CD1c-positive myeloid dendritic cell (primary cell): ENCODE results near the gene FRAS1.
"Not testable (repeated sequence)": the region's sequence is repeated elsewhere in the genome, so short reads cannot be mapped to it uniquely, and the experiment has no call there.

Experiments
- DNase-seq: peaks from one replicate; pipeline ENCODE4 v3.0.0-alpha.2; 2016; ENCODE audit errors: extremely low spot score

Gene FRAS1

GRCh38 chr4:78057135-78057599 is at the start of gene FRAS1:
Gene FRAS1 (plus strand): TSS chr4:78057323. CDS start chr4:78058010, 687 bp downstream.
- DNase-seq: peak; percentile 2

- DNase-seq: not testable (repeated sequence)
Measured at GRCh38 chr4:78011003-78011402, 46.1 kb upstream of the FRAS1 start.

- DNase-seq: no peak
Measured at GRCh38 chr4:78014889-78015886, 41.9 kb upstream of the FRAS1 start.

GRCh38 chr4:78018271-78019049 is 38.7 kb upstream of the FRAS1 start:
- DNase-seq: no peak

GRCh38 chr4:78019414-78019813 is 37.7 kb upstream of the FRAS1 start:
- no peak for DNase-seq

GRCh38 chr4:78020677-78021076 is 36.4 kb upstream of the FRAS1 start:
- DNase-seq: no peak

- no peak for DNase-seq
Measured at GRCh38 chr4:78022517-78022916, 34.6 kb upstream of the FRAS1 start.

- no peak for DNase-seq
Measured at GRCh38 chr4:78024085-78024484, 33.0 kb upstream of the FRAS1 start.

GRCh38 chr4:78024576-78025091 is 32.5 kb upstream of the FRAS1 start:
- DNase-seq: peak; percentile 53

GRCh38 chr4:78031417-78031950 is 25.6 kb upstream of the FRAS1 start:
- DNase-seq: no peak

- DNase-seq: no peak
Measured at GRCh38 chr4:78032446-78032845, 24.7 kb upstream of the FRAS1 start.

- DNase-seq: no peak
Measured at GRCh38 chr4:78032929-78033328, 24.2 kb upstream of the FRAS1 start.

GRCh38 chr4:78033861-78034260 is 23.3 kb upstream of the FRAS1 start:
- DNase-seq: no peak

GRCh38 chr4:78038704-78039103 is 18.4 kb upstream of the FRAS1 start:
- no peak for DNase-seq

GRCh38 chr4:78039678-78040077 is 17.4 kb upstream of the FRAS1 start:
- DNase-seq: no peak

- no peak for DNase-seq
Measured at GRCh38 chr4:78040431-78040830, 16.7 kb upstream of the FRAS1 start.

GRCh38 chr4:78047366-78047765 is 9.8 kb upstream of the FRAS1 start:
- DNase-seq: no peak

GRCh38 chr4:78056265-78057129 is 626 bp upstream of the FRAS1 start:
- peak; percentile 12 for DNase-seq

- peak; percentile 16 for DNase-seq
Measured at GRCh38 chr4:78057600-78058550, 752 bp downstream of the FRAS1 start.
